HepG2 (cell line): Measurements from ENCODE around the gene DNAJC12. TPM values are rescaled to one million over a fixed set of nuclear protein-coding genes. Genes with fewer than 3 reads are reported as not detected.

Experiments
- ASH2L ChIP-seq: fragments of 300-600, 200-600 bp; sonication (generic); IDR thresholded peaks from 2 replicates; pipeline ENCODE4 v1.7.0; 2017; ENCODE audit warnings: low read depth, mild to moderate bottlenecking, moderate library complexity, mixed read lengths, low read length; ENCODE audit not compliant: insufficient read length
- BATF2 ChIP-seq: sonication (generic); formaldehyde crosslinking; IDR thresholded peaks from 2 replicates; pipeline ENCODE4 v1.8.0; 2022; ENCODE audit warnings: mild to moderate bottlenecking, missing genetic modification reagents, moderate library complexity
- CCAR2 ChIP-seq: fragments of 200-400 bp; formaldehyde crosslinking; optimal IDR thresholded peaks from 2 replicates; pipeline ENCODE3; 2018; ENCODE audit warnings: low read depth, mild to moderate bottlenecking, low read length, moderate library complexity
- ELF4 ChIP-seq: sonication (generic); formaldehyde crosslinking; IDR thresholded peaks from 2 replicates; pipeline ENCODE4 v1.5.0; 2020; ENCODE audit warnings: missing genetic modification reagents, mild to moderate bottlenecking, moderate library complexity, borderline replicate concordance
- KMT2A ChIP-seq: sonication (generic); formaldehyde crosslinking; IDR thresholded peaks from 2 replicates; pipeline ENCODE4 v1.4.0; 2020; ENCODE audit warnings: missing genetic modification reagents
- MYC ChIP-seq: sonication (generic); formaldehyde crosslinking; IDR thresholded peaks from 2 replicates; pipeline ENCODE4 v1.9.0; 2021; ENCODE audit warnings: missing genetic modification reagents, borderline replicate concordance
- NCOA2 ChIP-seq: sonication (generic); formaldehyde crosslinking; IDR thresholded peaks from 2 replicates; pipeline ENCODE4 v1.8.0; 2022; ENCODE audit warnings: inconsistent platforms
- NRL ChIP-seq: sonication (generic); formaldehyde crosslinking; IDR thresholded peaks from 2 replicates; pipeline ENCODE4 v1.5.0; 2020; ENCODE audit warnings: missing genetic modification reagents, mild to moderate bottlenecking, moderate library complexity, borderline replicate concordance
- PHF5A ChIP-seq: IDR thresholded peaks from one replicate; pipeline ENCODE4 v1.6.1; 2018; ENCODE audit warnings: low read depth, missing genetic modification reagents; ENCODE audit not compliant: unreplicated experiment
- SIN3B ChIP-seq: fragments of 150-350 bp; IDR thresholded peaks from 2 replicates; pipeline ENCODE4 v1.6.1; 2014; ENCODE audit warnings: low read length
- SIX1 ChIP-seq: sonication (generic); formaldehyde crosslinking; IDR thresholded peaks from 2 replicates; pipeline ENCODE4 v1.4.0; 2020; ENCODE audit warnings: missing genetic modification reagents, borderline replicate concordance
- UBTF ChIP-seq: sonication (generic); formaldehyde crosslinking; IDR thresholded peaks from 2 replicates; pipeline ENCODE4 v1.4.0; 2020; ENCODE audit warnings: mild to moderate bottlenecking, missing genetic modification reagents
- ZBTB46 ChIP-seq: sonication (generic); formaldehyde crosslinking; IDR thresholded peaks from 2 replicates; pipeline ENCODE4 v1.4.0; 2020; ENCODE audit warnings: mild to moderate bottlenecking, missing genetic modification reagents, borderline replicate concordance
- ZFP82 ChIP-seq: sonication (generic); formaldehyde crosslinking; IDR thresholded peaks from 2 replicates; pipeline ENCODE4 v1.5.1; 2020; ENCODE audit warnings: mild to moderate bottlenecking, missing genetic modification reagents, borderline replicate concordance
- ZNF296 ChIP-seq: sonication (generic); formaldehyde crosslinking; conservative IDR thresholded peaks from 2 replicates; pipeline ENCODE4 v1.5.0; 2020; ENCODE audit warnings: mild to moderate bottlenecking, missing genetic modification reagents
- ZNF333 ChIP-seq: sonication (generic); formaldehyde crosslinking; IDR thresholded peaks from 2 replicates; pipeline ENCODE4 v1.4.0; 2020; ENCODE audit warnings: mild to moderate bottlenecking, missing genetic modification reagents, borderline replicate concordance
- ZNF446 ChIP-seq: sonication (generic); formaldehyde crosslinking; IDR thresholded peaks from 2 replicates; pipeline ENCODE4 v1.5.0; 2020; ENCODE audit warnings: mild to moderate bottlenecking, missing genetic modification reagents
- ZNF543 ChIP-seq: sonication (generic); formaldehyde crosslinking; IDR thresholded peaks from 2 replicates; pipeline ENCODE4 v1.4.0; 2020; ENCODE audit warnings: mild to moderate bottlenecking, missing genetic modification reagents
- ZNF574 ChIP-seq: sonication (generic); formaldehyde crosslinking; IDR thresholded peaks from 2 replicates; pipeline ENCODE4 v1.4.0; 2020; ENCODE audit warnings: missing genetic modification reagents
- ZSCAN12 ChIP-seq: sonication (generic); formaldehyde crosslinking; IDR thresholded peaks from 2 replicates; pipeline ENCODE4 v1.9.0; 2021; ENCODE audit warnings: mild to moderate bottlenecking, missing genetic modification reagents
- ZSCAN20 ChIP-seq: sonication (generic); formaldehyde crosslinking; IDR thresholded peaks from 2 replicates; pipeline ENCODE4 v1.4.0; 2020; ENCODE audit warnings: missing genetic modification reagents, mild to moderate bottlenecking, borderline replicate concordance
- ZSCAN31 ChIP-seq: sonication (generic); formaldehyde crosslinking; IDR thresholded peaks from 2 replicates; pipeline ENCODE4 v1.5.0; 2020; ENCODE audit warnings: low read depth, mild to moderate bottlenecking, missing genetic modification reagents
- polyA plus RNA-seq, 8 experiments: library from polyadenylated mRNA; depleted of rRNA in 3 of 8; stranded (reverse) in 7 of 8; unstranded in 1 of 8; fragments of >200 nt; fragmentation: Illumina TruSeq in 4 of 8; extraction: Trizol in 4 of 8; gene quantifications; 2 replicates each; pipeline versions ENCODE4 v1.2.1 to v1.2.3, GENCODE V29; 2011 to 2016; ENCODE audit warnings: low read depth in 4 of 8, missing spikeins in 1 of 8, mixed read lengths in 1 of 8; ENCODE audit not compliant: insufficient read depth in 1 of 8
- total RNA-seq, 5 experiments: library from RNA; depleted of rRNA; stranded (reverse); fragments of >200 nt; fragmentation: Illumina TruSeq; extraction: Trizol; gene quantifications; 2 replicates each; pipeline ENCODE4 v1.2.3, GENCODE V29; 2016; ENCODE audit warnings: low read depth in 1 of 5

Gene DNAJC12
- total and polyA plus RNA-seq, 2 of the 13 experiments (the other 11 are each of a cell fraction or from before 2014, with no cell fraction given): 11.6 to 43.9 TPM

GRCh38 chr10:67803588-67804394 is 34.2 kb downstream of the DNAJC12 start (continued):
- TF ChIP-seq SIN3B (no peak), ZNF446 (CRISPR knock-in tag) (no peak), ZNF333 (no peak), ASH2L (peak; percentile 85), UBTF (no peak), ZSCAN31 (CRISPR knock-in tag) (no peak), ELF4 (no peak), PHF5A (no peak), SIX1 (peak; percentile 73; the same call in 1 of the 2 replicates), ZBTB46 (CRISPR knock-in tag) (no peak), ZNF296 (CRISPR knock-in tag) (no peak), NCOA2 (CRISPR knock-in tag) (peak; percentile 99), ZNF574 (no peak), NRL (no peak), CCAR2 (no peak), ZSCAN20 (CRISPR knock-in tag) (no peak), ZSCAN12 (CRISPR knock-in tag) (0 out of 2 replicates have a peak, but pooled peaks have one; percentile 16), KMT2A (no peak), BATF2 (CRISPR knock-in tag) (no peak), ZNF543 (CRISPR knock-in tag) (no peak), MYC (CRISPR knock-in tag) (no peak), ZFP82 (CRISPR knock-in tag) (no peak)
